22Rv1 (cell line): ENCODE measurements around the gene ZFP92.

Experiments used
- ZFX ChIP-seq: fragments of 450-650 bp; IDR thresholded peaks from 2 replicates; pipeline ENCODE4 v1.6.1; 2017; ENCODE audit warnings: antibody characterized with exemption, borderline replicate concordance
- TF ChIP-seq, protein P1 (sequence below): fragments of 450-650 bp; IDR thresholded peaks from 2 replicates; pipeline ENCODE4 v1.5.1; 2017; ENCODE audit warnings: mild to moderate bottlenecking

DNA sequence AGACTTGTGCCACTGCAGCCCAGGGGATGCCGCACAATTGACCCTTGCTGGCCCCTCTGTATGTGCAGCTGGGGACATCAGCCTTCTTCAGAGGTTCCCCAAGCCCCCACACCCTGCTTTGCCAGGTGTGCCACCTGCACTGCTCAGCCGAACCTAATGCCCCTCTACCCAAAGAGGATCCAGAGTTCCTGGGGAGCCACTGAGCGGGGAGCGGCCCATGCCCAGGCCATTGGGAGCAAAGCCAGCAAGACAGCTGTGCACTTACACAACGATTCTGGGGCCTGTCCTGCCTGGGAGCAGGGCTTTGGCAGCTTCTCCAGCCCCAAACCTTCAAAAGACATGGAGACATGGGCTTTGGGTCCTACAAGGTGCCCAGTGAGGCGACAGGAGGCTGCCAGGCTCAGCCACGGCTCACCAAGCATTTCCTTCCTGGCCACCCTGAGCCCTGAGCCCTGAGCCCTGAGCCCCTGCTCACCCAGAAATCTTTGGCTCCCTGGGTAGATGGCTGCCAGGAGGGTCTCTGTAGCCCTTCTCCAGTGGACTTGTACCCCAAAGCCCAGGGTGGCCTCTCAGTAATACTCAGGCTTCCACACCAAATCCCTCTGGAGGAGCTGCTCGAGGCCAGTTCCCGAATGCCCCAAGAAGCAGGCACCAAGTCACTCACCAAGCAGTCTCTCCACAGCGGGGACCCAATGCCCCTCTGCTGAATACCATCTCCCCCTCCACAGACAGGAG, 23.1 kb upstream of the ZFP92 start:
- TF ChIP-seq, protein P1, sequence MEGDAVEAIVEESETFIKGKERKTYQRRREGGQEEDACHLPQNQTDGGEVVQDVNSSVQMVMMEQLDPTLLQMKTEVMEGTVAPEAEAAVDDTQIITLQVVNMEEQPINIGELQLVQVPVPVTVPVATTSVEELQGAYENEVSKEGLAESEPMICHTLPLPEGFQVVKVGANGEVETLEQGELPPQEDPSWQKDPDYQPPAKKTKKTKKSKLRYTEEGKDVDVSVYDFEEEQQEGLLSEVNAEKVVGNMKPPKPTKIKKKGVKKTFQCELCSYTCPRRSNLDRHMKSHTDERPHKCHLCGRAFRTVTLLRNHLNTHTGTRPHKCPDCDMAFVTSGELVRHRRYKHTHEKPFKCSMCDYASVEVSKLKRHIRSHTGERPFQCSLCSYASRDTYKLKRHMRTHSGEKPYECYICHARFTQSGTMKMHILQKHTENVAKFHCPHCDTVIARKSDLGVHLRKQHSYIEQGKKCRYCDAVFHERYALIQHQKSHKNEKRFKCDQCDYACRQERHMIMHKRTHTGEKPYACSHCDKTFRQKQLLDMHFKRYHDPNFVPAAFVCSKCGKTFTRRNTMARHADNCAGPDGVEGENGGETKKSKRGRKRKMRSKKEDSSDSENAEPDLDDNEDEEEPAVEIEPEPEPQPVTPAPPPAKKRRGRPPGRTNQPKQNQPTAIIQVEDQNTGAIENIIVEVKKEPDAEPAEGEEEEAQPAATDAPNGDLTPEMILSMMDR, result no peak
- no peak for TF ChIP-seq ZFX
